ENCODE results near the gene TMEM170A. TPM values are rescaled to one million over a fixed set of nuclear protein-coding genes. Genes with fewer than 3 reads are reported as not detected.

Gene TMEM170A
- total and polyA plus RNA-seq, 2 of the 13 experiments (the other 11 are each of a cell fraction or from before 2014, with no cell fraction given): 35.7 to 39.7 TPM

DNA sequence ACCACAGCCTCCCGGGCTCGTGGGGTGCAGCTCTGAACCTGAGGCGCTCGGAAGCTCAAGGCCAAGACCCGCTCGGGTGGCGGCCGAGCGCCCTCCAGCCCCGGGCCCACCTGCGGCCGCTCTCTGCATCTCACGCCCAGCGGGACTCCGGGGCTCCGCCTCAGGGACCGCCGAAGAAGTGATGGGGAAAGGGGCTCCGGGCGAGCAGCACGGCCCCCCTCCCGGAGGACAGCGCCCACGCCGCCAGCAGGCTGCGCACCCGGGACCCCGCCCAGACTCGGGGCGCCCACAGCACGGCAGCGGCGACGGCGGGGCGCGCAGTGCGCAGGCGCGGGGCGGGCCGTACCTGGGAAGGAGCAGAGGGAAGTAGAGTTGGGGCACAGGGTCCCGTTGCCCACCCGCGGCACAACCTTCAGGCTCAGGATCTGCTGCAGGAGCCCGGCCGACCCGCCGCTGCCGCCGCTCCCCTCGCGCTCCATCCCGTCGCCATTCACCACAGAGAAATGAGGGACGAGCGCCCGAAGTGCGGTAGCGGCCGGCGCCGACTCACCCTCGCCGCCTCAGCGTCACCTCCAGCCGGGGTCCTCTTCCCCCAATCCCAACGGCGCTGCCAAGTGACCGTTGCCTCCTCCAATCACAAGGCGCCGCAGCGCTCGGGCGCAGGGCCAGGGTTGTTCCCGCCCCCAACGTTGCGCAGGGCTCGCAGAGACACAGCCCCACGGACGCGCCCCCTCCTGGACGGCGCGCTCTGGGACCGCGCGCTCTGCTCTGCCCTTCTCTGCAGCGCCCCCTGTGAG is at the start of gene TMEM170A (continued):
- TF ChIP-seq AGO2 (optimal IDR thresholded peaks at IDR 0.05; ENCODE audit: low read depth, low read length) (peak; percentile 90), LCORL (IDR thresholded peaks at IDR 0.05) (no peak), LCORL (CRISPR knock-in tag; IDR thresholded peaks at IDR 0.05) (peak; percentile 79), FOXA1 (IDR thresholded peaks at IDR 0.05) (no peak), FOXA1 (CRISPR knock-in tag; IDR thresholded peaks at IDR 0.05) (peak; percentile 55; the same call in 1 of the 2 replicates), SYNCRIP (IDR thresholded peaks at IDR 0.05; ENCODE audit: insufficient read depth, low read depth, low read length) (no peak), BHLHE40 (IDR thresholded peaks at IDR 0.05; ENCODE audit: low read length) (no peak), ATF1 (CRISPR knock-in tag; IDR thresholded peaks at IDR 0.05) (peak; percentile 73; the same call in 1 of the 2 replicates), PCBP2 (optimal IDR thresholded peaks at IDR 0.05; ENCODE audit: low read depth, low read length, poor library complexity, severe bottlenecking) (no peak), SP140L (CRISPR knock-in tag; IDR thresholded peaks at IDR 0.05; ENCODE audit: borderline replicate concordance) (no peak), HHEX (CRISPR knock-in tag; IDR thresholded peaks at IDR 0.05) (no peak), MAZ (IDR thresholded peaks at IDR 0.05; ENCODE audit: borderline replicate concordance, low read depth, low read length) (peak; percentile 93), MAZ (CRISPR knock-in tag; IDR thresholded peaks at IDR 0.05; ENCODE audit: low read depth) (peak; percentile 95), ZNF564 (CRISPR knock-in tag; IDR thresholded peaks at IDR 0.05) (0 out of 2 replicates have a peak, but pooled peaks have one; percentile 80), BORCS8-MEF2B (CRISPR knock-in tag; IDR thresholded peaks at IDR 0.05) (peak; percentile 90), U2AF2 (IDR thresholded peaks at IDR 0.05; ENCODE audit: low read depth, low read length) (no peak), ATAD3A (CRISPR knock-in tag; IDR thresholded peaks at IDR 0.05) (0 out of 2 replicates have a peak, but pooled peaks have one; percentile 38), NR2F2 (IDR thresholded peaks at IDR 0.05; ENCODE audit: borderline replicate concordance, low read depth) (peak; percentile 0; the same call in 1 of the 2 replicates)
- TF ChIP-seq, protein P1, sequence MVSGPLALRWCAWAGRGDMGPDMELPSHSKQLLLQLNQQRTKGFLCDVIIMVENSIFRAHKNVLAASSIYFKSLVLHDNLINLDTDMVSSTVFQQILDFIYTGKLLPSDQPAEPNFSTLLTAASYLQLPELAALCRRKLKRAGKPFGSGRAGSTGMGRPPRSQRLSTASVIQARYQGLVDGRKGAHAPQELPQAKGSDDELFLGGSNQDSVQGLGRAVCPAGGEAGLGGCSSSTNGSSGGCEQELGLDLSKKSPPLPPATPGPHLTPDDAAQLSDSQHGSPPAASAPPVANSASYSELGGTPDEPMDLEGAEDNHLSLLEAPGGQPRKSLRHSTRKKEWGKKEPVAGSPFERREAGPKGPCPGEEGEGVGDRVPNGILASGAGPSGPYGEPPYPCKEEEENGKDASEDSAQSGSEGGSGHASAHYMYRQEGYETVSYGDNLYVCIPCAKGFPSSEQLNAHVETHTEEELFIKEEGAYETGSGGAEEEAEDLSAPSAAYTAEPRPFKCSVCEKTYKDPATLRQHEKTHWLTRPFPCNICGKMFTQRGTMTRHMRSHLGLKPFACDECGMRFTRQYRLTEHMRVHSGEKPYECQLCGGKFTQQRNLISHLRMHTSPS (CRISPR knock-in tag; IDR thresholded peaks at IDR 0.05; ENCODE audit: low read depth): 0 out of 2 replicates have a peak, but pooled peaks have one; percentile 17
- TF ChIP-seq, protein P2, sequence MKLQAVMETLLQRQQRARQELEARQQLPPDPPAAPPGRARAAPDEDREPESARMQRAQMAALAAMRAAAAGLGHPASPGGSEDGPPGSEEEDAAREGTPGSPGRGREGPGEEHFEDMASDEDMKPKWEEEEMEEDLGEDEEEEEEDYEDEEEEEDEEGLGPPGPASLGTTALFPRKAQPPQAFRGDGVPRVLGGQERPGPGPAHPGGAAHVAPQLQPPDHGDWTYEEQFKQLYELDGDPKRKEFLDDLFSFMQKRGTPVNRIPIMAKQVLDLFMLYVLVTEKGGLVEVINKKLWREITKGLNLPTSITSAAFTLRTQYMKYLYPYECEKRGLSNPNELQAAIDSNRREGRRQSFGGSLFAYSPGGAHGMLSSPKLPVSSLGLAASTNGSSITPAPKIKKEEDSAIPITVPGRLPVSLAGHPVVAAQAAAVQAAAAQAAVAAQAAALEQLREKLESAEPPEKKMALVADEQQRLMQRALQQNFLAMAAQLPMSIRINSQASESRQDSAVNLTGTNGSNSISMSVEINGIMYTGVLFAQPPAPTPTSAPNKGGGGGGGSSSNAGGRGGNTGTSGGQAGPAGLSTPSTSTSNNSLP (IDR thresholded peaks at IDR 0.05; ENCODE audit: low read depth, low read length): peak; percentile 76; the same call in 1 of the 2 replicates
- TF ChIP-seq, protein P3, sequence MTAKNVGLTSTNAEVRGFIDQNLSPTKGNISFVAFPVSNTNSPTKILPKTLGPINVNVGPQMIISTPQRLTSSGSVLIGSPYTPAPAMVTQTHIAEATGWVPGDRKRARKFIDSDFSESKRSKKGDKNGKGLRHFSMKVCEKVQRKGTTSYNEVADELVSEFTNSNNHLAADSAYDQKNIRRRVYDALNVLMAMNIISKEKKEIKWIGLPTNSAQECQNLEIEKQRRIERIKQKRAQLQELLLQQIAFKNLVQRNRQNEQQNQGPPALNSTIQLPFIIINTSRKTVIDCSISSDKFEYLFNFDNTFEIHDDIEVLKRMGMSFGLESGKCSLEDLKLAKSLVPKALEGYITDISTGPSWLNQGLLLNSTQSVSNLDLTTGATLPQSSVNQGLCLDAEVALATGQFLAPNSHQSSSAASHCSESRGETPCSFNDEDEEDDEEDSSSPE (CRISPR knock-in tag; IDR thresholded peaks at IDR 0.05): peak; percentile 95
- TF ChIP-seq, protein P4, sequence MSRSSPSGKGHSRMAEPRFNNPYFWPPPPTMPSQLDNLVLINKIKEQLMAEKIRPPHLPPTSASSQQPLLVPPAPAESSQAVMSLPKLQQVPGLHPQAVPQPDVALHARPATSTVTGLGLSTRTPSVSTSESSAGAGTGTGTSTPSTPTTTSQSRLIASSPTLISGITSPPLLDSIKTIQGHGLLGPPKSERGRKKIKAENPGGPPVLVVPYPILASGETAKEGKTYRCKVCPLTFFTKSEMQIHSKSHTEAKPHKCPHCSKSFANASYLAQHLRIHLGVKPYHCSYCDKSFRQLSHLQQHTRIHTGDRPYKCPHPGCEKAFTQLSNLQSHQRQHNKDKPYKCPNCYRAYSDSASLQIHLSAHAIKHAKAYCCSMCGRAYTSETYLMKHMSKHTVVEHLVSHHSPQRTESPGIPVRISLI (CRISPR knock-in tag; IDR thresholded peaks at IDR 0.05; ENCODE audit: borderline replicate concordance): peak; percentile 45; the same call in 1 of the 2 replicates
- TF ChIP-seq, protein P5, sequence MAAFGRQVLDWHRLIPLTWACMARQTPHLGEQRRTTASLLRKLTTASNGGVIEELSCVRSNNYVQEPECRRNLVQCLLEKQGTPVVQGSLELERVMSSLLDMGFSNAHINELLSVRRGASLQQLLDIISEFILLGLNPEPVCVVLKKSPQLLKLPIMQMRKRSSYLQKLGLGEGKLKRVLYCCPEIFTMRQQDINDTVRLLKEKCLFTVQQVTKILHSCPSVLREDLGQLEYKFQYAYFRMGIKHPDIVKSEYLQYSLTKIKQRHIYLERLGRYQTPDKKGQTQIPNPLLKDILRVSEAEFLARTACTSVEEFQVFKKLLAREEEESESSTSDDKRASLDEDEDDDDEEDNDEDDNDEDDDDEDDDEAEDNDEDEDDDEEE (CRISPR knock-in tag; IDR thresholded peaks at IDR 0.05): peak; percentile 90
